GM12878 (cell line): ENCODE data around the gene CCK.
"Not testable (repeated sequence)": the region's sequence is repeated elsewhere in the genome, so short reads cannot be mapped to it uniquely, and the experiment has no call there.

Experiments used
- EP300 ChIP-seq, 2 experiments: fragments of 150-350 bp in 1 of 2; IDR thresholded peaks; 2 replicates each; pipeline ENCODE4 v1.6.1; 2011 to 2012; ENCODE audit warnings: low read depth in 2 of 2, low read length in 2 of 2, borderline replicate concordance in 1 of 2, improper control_type of control experiment in 1 of 2, inconsistent platforms in 1 of 2; ENCODE audit not compliant: control insufficient read depth in 1 of 2
- POLR2AphosphoS5 ChIP-seq: IDR thresholded peaks from 2 replicates; pipeline ENCODE4 v1.6.1; 2011; ENCODE audit warnings: mild to moderate bottlenecking, low read length, inconsistent platforms
- RFX5 ChIP-seq: IDR thresholded peaks from 2 replicates; pipeline ENCODE4 v1.6.1; 2011; ENCODE audit warnings: low read depth, low read length, improper control_type of control experiment
- TF ChIP-seq, protein P1 (sequence below), 3 experiments: IDR thresholded peaks in 2 of 3; conservative IDR thresholded peaks in 1 of 3; 2 replicates each; pipeline ENCODE4 v1.5.1; 2011; ENCODE audit warnings: low read depth in 3 of 3, low read length in 3 of 3, mild to moderate bottlenecking in 3 of 3, control low read depth in 2 of 3, moderate library complexity in 2 of 3, inconsistent platforms in 1 of 3, mixed read lengths in 1 of 3; ENCODE audit not compliant: control insufficient read depth in 2 of 3, insufficient read depth in 1 of 3; ENCODE audit errors: extremely low read depth in 1 of 3
- TF ChIP-seq, protein P2 (sequence below): fragments of 450-650 bp; IDR thresholded peaks from 2 replicates; pipeline ENCODE4 v1.6.1; 2018; ENCODE audit warnings: borderline replicate concordance, mild to moderate bottlenecking; ENCODE audit not compliant: partially characterized antibody

DNA sequence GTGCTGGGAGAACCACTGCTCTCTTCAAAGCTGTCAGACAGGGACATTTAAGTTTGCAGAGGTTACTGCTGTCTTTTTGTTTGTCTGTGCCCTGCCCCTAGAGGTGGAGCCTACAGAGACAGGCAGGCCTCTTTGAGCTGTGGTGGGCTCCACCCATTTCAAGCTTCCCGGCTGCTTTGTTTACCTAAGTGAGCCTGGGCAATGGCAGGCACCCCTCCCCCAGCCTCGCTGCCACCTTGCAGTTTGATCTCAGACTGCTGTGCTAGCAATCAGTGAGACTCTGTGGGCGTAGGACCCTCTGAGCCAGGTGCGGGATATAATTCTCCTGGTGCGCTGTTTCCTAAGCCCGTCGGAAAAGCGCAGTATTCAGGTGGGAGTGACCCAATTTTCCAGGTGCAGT, 21.4 kb upstream of the CCK start:
- not testable (repeated sequence) for TF ChIP-seq RFX5; EP300 (IDR thresholded peaks at IDR 0.05; ENCODE audit: borderline replicate concordance in 1 of 2, control insufficient read depth in 1 of 2, low read depth in 2 of 2, low read length in 2 of 2); POLR2AphosphoS5
- TF ChIP-seq, protein P1, sequence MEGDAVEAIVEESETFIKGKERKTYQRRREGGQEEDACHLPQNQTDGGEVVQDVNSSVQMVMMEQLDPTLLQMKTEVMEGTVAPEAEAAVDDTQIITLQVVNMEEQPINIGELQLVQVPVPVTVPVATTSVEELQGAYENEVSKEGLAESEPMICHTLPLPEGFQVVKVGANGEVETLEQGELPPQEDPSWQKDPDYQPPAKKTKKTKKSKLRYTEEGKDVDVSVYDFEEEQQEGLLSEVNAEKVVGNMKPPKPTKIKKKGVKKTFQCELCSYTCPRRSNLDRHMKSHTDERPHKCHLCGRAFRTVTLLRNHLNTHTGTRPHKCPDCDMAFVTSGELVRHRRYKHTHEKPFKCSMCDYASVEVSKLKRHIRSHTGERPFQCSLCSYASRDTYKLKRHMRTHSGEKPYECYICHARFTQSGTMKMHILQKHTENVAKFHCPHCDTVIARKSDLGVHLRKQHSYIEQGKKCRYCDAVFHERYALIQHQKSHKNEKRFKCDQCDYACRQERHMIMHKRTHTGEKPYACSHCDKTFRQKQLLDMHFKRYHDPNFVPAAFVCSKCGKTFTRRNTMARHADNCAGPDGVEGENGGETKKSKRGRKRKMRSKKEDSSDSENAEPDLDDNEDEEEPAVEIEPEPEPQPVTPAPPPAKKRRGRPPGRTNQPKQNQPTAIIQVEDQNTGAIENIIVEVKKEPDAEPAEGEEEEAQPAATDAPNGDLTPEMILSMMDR (IDR thresholded peaks at IDR 0.05 in 2 of 3, conservative IDR thresholded peaks at IDR 0.05 in 1 of 3; ENCODE audit: control insufficient read depth in 2 of 3, extremely low read depth in 1 of 3, insufficient read depth in 1 of 3, low read depth in 3 of 3, low read length in 3 of 3) = not testable (repeated sequence)
- TF ChIP-seq, protein P2, sequence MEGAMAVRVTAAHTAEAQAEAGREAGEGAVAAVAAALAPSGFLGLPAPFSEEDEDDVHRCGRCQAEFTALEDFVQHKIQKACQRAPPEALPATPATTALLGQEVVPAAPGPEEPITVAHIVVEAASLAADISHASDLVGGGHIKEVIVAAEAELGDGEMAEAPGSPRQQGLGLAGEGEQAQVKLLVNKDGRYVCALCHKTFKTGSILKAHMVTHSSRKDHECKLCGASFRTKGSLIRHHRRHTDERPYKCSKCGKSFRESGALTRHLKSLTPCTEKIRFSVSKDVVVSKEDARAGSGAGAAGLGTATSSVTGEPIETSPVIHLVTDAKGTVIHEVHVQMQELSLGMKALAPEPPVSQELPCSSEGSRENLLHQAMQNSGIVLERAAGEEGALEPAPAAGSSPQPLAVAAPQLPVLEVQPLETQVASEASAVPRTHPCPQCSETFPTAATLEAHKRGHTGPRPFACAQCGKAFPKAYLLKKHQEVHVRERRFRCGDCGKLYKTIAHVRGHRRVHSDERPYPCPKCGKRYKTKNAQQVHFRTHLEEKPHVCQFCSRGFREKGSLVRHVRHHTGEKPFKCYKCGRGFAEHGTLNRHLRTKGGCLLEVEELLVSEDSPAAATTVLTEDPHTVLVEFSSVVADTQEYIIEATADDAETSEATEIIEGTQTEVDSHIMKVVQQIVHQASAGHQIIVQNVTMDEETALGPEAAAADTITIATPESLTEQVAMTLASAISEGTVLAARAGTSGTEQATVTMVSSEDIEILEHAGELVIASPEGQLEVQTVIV = not testable (repeated sequence)
